Adrenal gland (tissue), 12 donors: ENCODE data around the gene TNRC6B. TPM values are rescaled to one million over a fixed set of nuclear protein-coding genes. Genes with fewer than 3 reads are reported as not detected.

Experiments
- DNase-seq, 7 donors: peaks; one replicate each; pipeline ENCODE4 v3.0.0-alpha.2; 2019 to 2020
- H3K27ac ChIP-seq, 5 donors: fragments of 200-600 bp; sonication (generic) in 4 of 5; 1 replicate in 3 of 5; 2 replicates in 2 of 5; pipeline versions ENCODE4 v1.5.1 to v1.8.0; 2016 to 2020; ENCODE audit warnings: mild to moderate bottlenecking in 1 of 5
- H3K27me3 ChIP-seq: fragments of 200-600 bp; 2 replicates; pipeline ENCODE4 v1.8.0; 2021
- H3K36me3 ChIP-seq, 2 donors: fragments of 200-600 bp; replicated peaks in 1 of 2; 1 replicate in 1 of 2; 2 replicates in 1 of 2; pipeline versions ENCODE4 v1.5.1 to v1.8.0; 2018 to 2022
- H3K4me1 ChIP-seq, 2 donors: fragments of 200-600 bp; replicated peaks in 1 of 2; 1 replicate in 1 of 2; 2 replicates in 1 of 2; pipeline versions ENCODE4 v1.5.1 to v1.8.0; 2018 to 2021
- H3K4me3 ChIP-seq, 4 donors: fragments of 200-600 bp; sonication (generic) in 3 of 4; one replicate each; pipeline ENCODE4 v1.5.1; 2016 to 2018
- H3K9me3 ChIP-seq, 3 donors: fragments of 200-600 bp; sonication (generic) in 1 of 3; replicated peaks in 1 of 3; 1 replicate in 2 of 3; 2 replicates in 1 of 3; pipeline versions ENCODE4 v1.5.1 to v1.8.0; 2016 to 2021
- POLR2A ChIP-seq, 2 donors: fragments of 450-650 bp; IDR thresholded peaks; one replicate each; pipeline ENCODE4 v1.6.1; 2017; ENCODE audit warnings: antibody characterized with exemption in 2 of 2, mild to moderate bottlenecking in 2 of 2, moderate library complexity in 1 of 2
- WGBS, 4 donors: extraction: QIAGEN DNeasy Blood & Tissue Kit in 2 of 4; methylation state at CpG; one replicate each; pipeline versions ENCODE4 v1.1.5 to v1.1.7; 2013 to 2017; 5-methylcytosine and 5-hydroxymethylcytosine counted together
- intact Hi-C, 2 donors: fragments of 100-400 bp; cut with DNase I; formaldehyde crosslinking; loops; one replicate each; pipeline versions ENCODE4 v1.14.1 to v1.15.0; 2022 to 2023
- polyA plus RNA-seq, 3 donors: library from polyadenylated mRNA; stranded (reverse); fragments of 200-250 nt in 2 of 3; fragments of 350-450 nt in 1 of 3; fragmentation: Illumina TruSeq in 1 of 3; extraction: RNeasy Lipid Tissue Mini Kit (QIAGEN cat#74804) in 1 of 3; gene quantifications; one replicate each; pipeline ENCODE4 v1.2.3, GENCODE V29; 2013 to 2014
- total RNA-seq, 9 donors: library from RNA; depleted of rRNA in 4 of 9; stranded (reverse); fragments of >200 nt in 4 of 9; fragments of 120-200 nt in 1 of 9; fragmentation: NEBNext Ultra II Directional in 1 of 9; extraction: Animal tissue kit (Norgen Biotek cat#: 25700) in 1 of 9; gene quantifications; one replicate each; pipeline versions ENCODE4 v1.1.0 to v1.2.4, GENCODE V29; 2013 to 2023
- TF ChIP-seq, protein P1 (sequence below), 6 experiments: fragments of 450-650 bp in 4 of 6; fragments of 200-600 bp in 2 of 6; sonication (generic) in 1 of 6; IDR thresholded peaks; 1 replicate in 5 of 6; 2 replicates in 1 of 6; pipeline versions ENCODE4 v1.5.1 to v1.8.0; 2016 to 2021; ENCODE audit warnings: antibody characterized with exemption in 6 of 6, mild to moderate bottlenecking in 2 of 6, moderate library complexity in 1 of 6
- donor health status: healthy with polysubstance abuse.
- donor health status: Bipolar disorder and iron deficiency.
- donor health status: DM: yes; HTN: yes; CAD: no.
- donor health status: DM: no; HTN: no; CAD: no.
- donor health status: DM: no; HTN: no; CAD: no.
- donor health status: DM: yes; HTN: yes; CAD: no.

TNRC6B gene
- total and polyA plus RNA-seq, 12 donors, result 2.8 to 57.6 (median 32.8) TPM

DNA sequence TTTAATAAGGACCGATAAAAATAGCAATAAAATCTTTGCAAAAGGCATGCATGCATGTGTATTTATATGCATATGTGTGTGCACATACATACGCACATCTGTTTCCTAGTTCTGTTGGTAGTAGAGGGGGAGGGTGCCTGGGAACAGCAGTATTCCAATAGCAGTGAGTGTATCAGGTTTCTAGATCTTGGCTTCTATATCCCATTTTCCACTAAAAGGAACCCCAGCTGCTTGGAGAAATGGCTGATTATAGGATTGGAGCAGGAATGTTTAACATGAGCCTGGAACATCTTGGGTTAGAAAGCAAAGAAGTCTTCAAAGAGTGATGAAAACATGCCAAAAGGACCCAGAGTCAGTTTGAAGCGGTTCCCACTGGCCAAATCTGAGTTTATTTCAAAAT is 21.0 kb downstream of the TNRC6B start:
- no peaks in the 10 kb centered on the region for H3K9me3 ChIP-seq
- no peak overlapping the region for H3K4me3 ChIP-seq
- 92 to 98% (median 96%) methylated on average over 3 of the region's 3 CpGs for WGBS, 4 donors
- no peak overlapping the region for H3K27ac ChIP-seq
- no peak for DNase-seq
- no peaks in the 10 kb centered on the region for H3K27me3 ChIP-seq
- peaks cover 11 to 28% of the 10 kb centered on the region in 2 donors for H3K4me1 ChIP-seq
- intact Hi-C loops, result no loop called here
- TF ChIP-seq, protein P1, sequence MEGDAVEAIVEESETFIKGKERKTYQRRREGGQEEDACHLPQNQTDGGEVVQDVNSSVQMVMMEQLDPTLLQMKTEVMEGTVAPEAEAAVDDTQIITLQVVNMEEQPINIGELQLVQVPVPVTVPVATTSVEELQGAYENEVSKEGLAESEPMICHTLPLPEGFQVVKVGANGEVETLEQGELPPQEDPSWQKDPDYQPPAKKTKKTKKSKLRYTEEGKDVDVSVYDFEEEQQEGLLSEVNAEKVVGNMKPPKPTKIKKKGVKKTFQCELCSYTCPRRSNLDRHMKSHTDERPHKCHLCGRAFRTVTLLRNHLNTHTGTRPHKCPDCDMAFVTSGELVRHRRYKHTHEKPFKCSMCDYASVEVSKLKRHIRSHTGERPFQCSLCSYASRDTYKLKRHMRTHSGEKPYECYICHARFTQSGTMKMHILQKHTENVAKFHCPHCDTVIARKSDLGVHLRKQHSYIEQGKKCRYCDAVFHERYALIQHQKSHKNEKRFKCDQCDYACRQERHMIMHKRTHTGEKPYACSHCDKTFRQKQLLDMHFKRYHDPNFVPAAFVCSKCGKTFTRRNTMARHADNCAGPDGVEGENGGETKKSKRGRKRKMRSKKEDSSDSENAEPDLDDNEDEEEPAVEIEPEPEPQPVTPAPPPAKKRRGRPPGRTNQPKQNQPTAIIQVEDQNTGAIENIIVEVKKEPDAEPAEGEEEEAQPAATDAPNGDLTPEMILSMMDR (IDR thresholded peaks at IDR 0.05), result no peak
- no peak for TF ChIP-seq POLR2A (IDR thresholded peaks at IDR 0.05)
- H3K36me3 ChIP-seq, result no peaks in the 10 kb centered on the region

DNA sequence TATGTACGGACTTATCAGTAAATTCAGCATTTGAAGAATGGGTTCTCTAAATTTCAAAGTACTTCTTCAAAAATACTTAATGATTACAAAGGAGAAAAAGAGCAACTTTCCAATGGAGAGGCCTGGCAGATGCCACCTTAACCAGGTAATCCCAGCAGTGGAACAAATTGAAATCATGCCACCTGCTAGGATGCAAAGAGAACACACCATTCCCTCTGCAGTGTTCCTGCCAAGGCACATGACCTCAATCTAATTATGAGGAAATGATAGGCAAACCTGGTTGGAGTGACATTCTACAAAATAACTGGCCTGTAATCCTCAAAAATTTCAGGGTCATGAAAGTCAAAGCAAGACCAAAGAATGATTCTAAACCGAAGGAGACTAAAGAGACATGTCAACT is 21.5 kb downstream of the TNRC6B start:
- WGBS, 4 donors, result 67 to 77% (median 74%) methylated on average over 2 of the region's 2 CpGs
- H3K4me1 ChIP-seq, result peaks cover 13 to 33% of the 10 kb centered on the region in 2 donors
- TF ChIP-seq, protein P1 (IDR thresholded peaks at IDR 0.05), result no peak
- TF ChIP-seq POLR2A (IDR thresholded peaks at IDR 0.05), result no peak

DNA sequence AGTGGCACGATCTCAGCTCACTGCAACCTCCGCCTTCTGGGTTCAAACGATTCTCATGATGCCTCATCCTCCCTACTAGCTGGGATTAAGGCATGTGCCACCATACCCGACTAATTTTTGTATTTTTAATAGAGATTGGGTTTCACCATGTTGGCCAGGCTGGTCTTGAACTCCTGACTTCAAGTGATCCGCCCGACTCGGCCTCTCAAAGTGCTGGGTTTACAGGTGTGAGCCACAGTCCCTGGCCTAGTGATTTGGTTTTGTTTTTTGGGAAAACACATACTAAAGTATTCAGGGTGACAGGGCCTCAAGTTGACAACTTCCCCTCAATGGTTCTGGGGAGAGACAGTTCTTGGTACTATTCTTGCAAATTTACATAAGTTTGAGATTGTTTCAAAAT is 22.1 kb downstream of the TNRC6B start:
- intact Hi-C loops, result no loop called here
- TF ChIP-seq, protein P1 (IDR thresholded peaks at IDR 0.05), result no peak
- TF ChIP-seq POLR2A (IDR thresholded peaks at IDR 0.05), result no peak
- Histone ChIP-seq H3K4me3 (no peak overlapping the region), H3K27ac (no peak overlapping the region), H3K27me3 (no peaks in the 10 kb centered on the region), H3K4me1 (peaks cover 19 to 40% of the 10 kb centered on the region in 2 donors), H3K36me3 (no peaks in the 10 kb centered on the region), H3K9me3 (no peaks in the 10 kb centered on the region)
- peak in 1 of 7 donors; percentile 37 for DNase-seq
- 93 to 98% (median 95%) methylated on average over 7 of the region's 7 CpGs for WGBS, 4 donors

More for the DNA sequence above, 21.5 kb downstream of the TNRC6B start:
- Histone ChIP-seq H3K36me3 (no peaks in the 10 kb centered on the region), H3K27ac (no peak overlapping the region), H3K4me3 (no peak overlapping the region), H3K27me3 (no peaks in the 10 kb centered on the region), H3K9me3 (no peaks in the 10 kb centered on the region)
- DNase-seq, result peak in 1 of 7 donors; percentile 41
- intact Hi-C loops, result no loop called here

DNA sequence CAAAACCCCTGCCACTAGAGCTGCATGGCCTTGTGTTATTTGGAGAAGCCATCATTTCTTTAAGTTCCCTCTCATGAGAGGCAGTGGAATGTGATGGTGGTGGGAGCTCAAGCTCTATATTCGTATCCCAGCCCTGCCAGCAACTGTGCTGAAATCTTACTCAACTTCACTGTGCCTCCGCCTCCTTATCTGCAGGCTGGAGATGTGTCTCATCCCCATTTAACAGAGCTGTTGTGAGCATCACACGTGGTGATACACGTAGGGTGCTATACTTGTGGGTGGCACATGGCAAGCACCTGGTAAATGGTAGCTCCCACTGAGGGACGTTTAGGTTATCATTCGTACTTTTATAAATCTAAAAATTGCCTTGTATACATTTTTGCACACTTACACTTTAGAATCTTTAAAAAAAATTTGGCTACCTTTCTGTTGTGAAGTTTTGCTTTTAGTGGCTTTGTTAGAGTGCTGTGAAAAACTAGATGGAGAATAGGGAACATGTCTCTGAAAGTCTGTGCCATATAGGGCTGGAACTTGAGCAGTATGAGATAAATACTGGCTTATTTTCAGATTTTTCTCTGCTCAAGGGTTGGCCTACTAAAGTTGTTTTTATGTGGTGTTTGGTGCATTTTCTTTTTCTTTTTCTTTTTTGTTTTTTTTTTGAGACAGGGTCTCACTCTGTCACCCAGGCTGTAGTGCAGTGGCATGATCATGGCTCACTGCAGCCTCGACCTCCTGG is 23.2 kb downstream of the TNRC6B start:
- intact Hi-C loops, result no loop called here
- H3K27ac ChIP-seq, result no peak overlapping the region
- no peaks in the 10 kb centered on the region for H3K9me3 ChIP-seq
- no peaks in the 10 kb centered on the region for H3K36me3 ChIP-seq
- DNase-seq, result peak in 2 of 7 donors; percentile 10 to 37
- no peak overlapping the region for H3K4me3 ChIP-seq
- H3K27me3 ChIP-seq, result no peaks in the 10 kb centered on the region
- 76 to 93% (median 88%) methylated on average over 7 of the region's 7 CpGs for WGBS, 4 donors
- TF ChIP-seq, protein P1 (IDR thresholded peaks at IDR 0.05), result no peak
- TF ChIP-seq POLR2A (IDR thresholded peaks at IDR 0.05), result no peak
- peaks cover 22 to 47% of the 10 kb centered on the region in 2 donors for H3K4me1 ChIP-seq
